Measurements from ENCODE around the gene EFHD2. TPM values are rescaled to one million over a fixed set of nuclear protein-coding genes. Genes with fewer than 3 reads are reported as not detected.
A peak's percentile ranks its signal among the peaks of the same experiment; 100 is the strongest.

EFHD2 gene
- total RNA-seq, 1 experiment from 2014 or later: 90.8 TPM

GRCh38 chr1:15364740-15365139, 44.9 kb upstream of the EFHD2 start:
- DNase-seq (ENCODE audit: low read depth, low spot score) (no peak), ATAC-seq (0 out of 2 replicates have a peak, but pooled peaks have one; percentile 49)
- in situ Hi-C loops (cut with HindIII; ENCODE audit: low pct_unique_long_range_greater_than_20kb, low sequenced_read_pairs) (no loop called here), intact Hi-C loops (cut with micrococcal nuclease; ENCODE audit: unreplicated experiment) (no loop called here)
- Histone ChIP-seq H3K4me3 (ENCODE audit: low read depth in 2 of 2, low read length in 2 of 2) (no peak overlapping the region), H3K9me3 (ENCODE audit: control insufficient read depth, insufficient read depth, low read depth, low read length) (no peaks in the 10 kb centered on the region), H3K4me1 (ENCODE audit: control insufficient read depth, insufficient read depth, low read length) (no peaks in the 10 kb centered on the region), H3K27me3 (ENCODE audit: control insufficient read depth, insufficient read depth, low read length) (no peaks in the 10 kb centered on the region), H3K27ac (ENCODE audit: low read length) (no peak overlapping the region), H3K36me3 (ENCODE audit: control insufficient read depth, insufficient read depth, low read length) (no peaks in the 10 kb centered on the region)
- ChIA-PET POLR2A (no interaction called here), CTCF (no interaction called here)
- TF ChIP-seq REST (IDR thresholded peaks at IDR 0.05; ENCODE audit: insufficient read depth in 1 of 2, low read depth in 2 of 2, low read length in 1 of 2) (no peak), SIN3A (IDR thresholded peaks at IDR 0.05; ENCODE audit: borderline replicate concordance, insufficient read depth, low read depth, low read length) (no peak), POLR2AphosphoS5 (IDR thresholded peaks at IDR 0.05; ENCODE audit: low read depth, low read length) (no peak), CTCF (IDR thresholded peaks at IDR 0.05) (no peak)
- BruUV-seq (replicated peaks): no TSS peak

GRCh38 chr1:15368888-15369287, 40.8 kb upstream of the EFHD2 start:
- no peak for ATAC-seq
- Histone ChIP-seq H3K4me3 (ENCODE audit: low read depth in 2 of 2, low read length in 2 of 2) (no peak overlapping the region), H3K9me3 (ENCODE audit: control insufficient read depth, insufficient read depth, low read depth, low read length) (no peaks in the 10 kb centered on the region), H3K4me1 (ENCODE audit: control insufficient read depth, insufficient read depth, low read length) (no peaks in the 10 kb centered on the region), H3K27ac (ENCODE audit: low read length) (no peak overlapping the region), H3K36me3 (ENCODE audit: control insufficient read depth, insufficient read depth, low read length) (no peaks in the 10 kb centered on the region), H3K27me3 (ENCODE audit: control insufficient read depth, insufficient read depth, low read length) (no peaks in the 10 kb centered on the region)
- ChIA-PET CTCF (no interaction called here), POLR2A (no interaction called here)
- in situ Hi-C loops (cut with HindIII; ENCODE audit: low pct_unique_long_range_greater_than_20kb, low sequenced_read_pairs): no loop called here
- DNase-seq (ENCODE audit: low read depth, low spot score): no peak
- intact Hi-C loops (cut with micrococcal nuclease; ENCODE audit: unreplicated experiment): no loop called here
- BruUV-seq (replicated peaks): no TSS peak
- TF ChIP-seq POLR2AphosphoS5 (IDR thresholded peaks at IDR 0.05; ENCODE audit: low read depth, low read length): no peak
- no peak for TF ChIP-seq TCF7L2 (IDR thresholded peaks at IDR 0.05; ENCODE audit: low read depth, low read length)
- no peak for TF ChIP-seq REST (IDR thresholded peaks at IDR 0.05; ENCODE audit: insufficient read depth in 1 of 2, low read depth in 2 of 2, low read length in 1 of 2)
